HepG2 (cell line): ENCODE measurements around the gene RPS25. TPM values are rescaled to one million over a fixed set of nuclear protein-coding genes. Genes with fewer than 3 reads are reported as not detected.

ENCODE experiments used
- CBX1 ChIP-seq: IDR thresholded peaks from one replicate; pipeline ENCODE4 v1.6.1; 2016; ENCODE audit warnings: antibody characterized with exemption, low read depth
- DMTF1 ChIP-seq: sonication (generic); formaldehyde crosslinking; IDR thresholded peaks from 2 replicates; pipeline ENCODE4 v1.4.0; 2020; ENCODE audit warnings: mild to moderate bottlenecking, missing genetic modification reagents
- ELF3 ChIP-seq: IDR thresholded peaks from 2 replicates; pipeline ENCODE4 v1.6.1; 2016; ENCODE audit warnings: missing genetic modification reagents, missing compliant biosample characterization
- GRHL1 ChIP-seq: sonication (generic); formaldehyde crosslinking; conservative IDR thresholded peaks from 2 replicates; pipeline ENCODE4 v1.8.0; 2022; ENCODE audit warnings: missing genetic modification reagents
- IKZF5 ChIP-seq: IDR thresholded peaks from 2 replicates; pipeline ENCODE4 v1.6.1; 2018; ENCODE audit warnings: missing genetic modification reagents, mild to moderate bottlenecking, missing compliant biosample characterization
- MAZ ChIP-seq, 2 experiments: sonication (generic) in 1 of 2; formaldehyde crosslinking in 1 of 2; IDR thresholded peaks; 2 replicates each; pipeline versions ENCODE4 v1.5.0 to v1.6.1; 2012 to 2020; ENCODE audit warnings: low read depth in 2 of 2, mild to moderate bottlenecking in 2 of 2, borderline replicate concordance in 1 of 2, improper control_type of control experiment in 1 of 2, low read length in 1 of 2, missing genetic modification reagents in 1 of 2, moderate library complexity in 1 of 2
- NCOA2 ChIP-seq: sonication (generic); formaldehyde crosslinking; IDR thresholded peaks from 2 replicates; pipeline ENCODE4 v1.8.0; 2022; ENCODE audit warnings: inconsistent platforms
- RBM22 ChIP-seq: fragments of 200-400 bp; formaldehyde crosslinking; optimal IDR thresholded peaks from 2 replicates; pipeline ENCODE3; 2017; ENCODE audit warnings: mild to moderate bottlenecking, low read length, moderate library complexity
- SNAPC4 ChIP-seq: sonication (generic); formaldehyde crosslinking; IDR thresholded peaks from 2 replicates; pipeline ENCODE4 v1.4.0; 2020; ENCODE audit warnings: mild to moderate bottlenecking, missing genetic modification reagents
- ZNF235 ChIP-seq: sonication (generic); formaldehyde crosslinking; IDR thresholded peaks from 2 replicates; pipeline ENCODE4 v1.8.1; 2023; ENCODE audit warnings: mild to moderate bottlenecking, missing genetic modification reagents, borderline replicate concordance
- ZNF512B ChIP-seq: sonication (generic); formaldehyde crosslinking; IDR thresholded peaks from 2 replicates; pipeline ENCODE4 v1.5.1; 2020; ENCODE audit warnings: missing genetic modification reagents, mild to moderate bottlenecking, borderline replicate concordance
- polyA plus RNA-seq, 8 experiments: library from polyadenylated mRNA; depleted of rRNA in 3 of 8; stranded (reverse) in 7 of 8; unstranded in 1 of 8; fragments of >200 nt; fragmentation: Illumina TruSeq in 4 of 8; extraction: Trizol in 4 of 8; gene quantifications; 2 replicates each; pipeline versions ENCODE4 v1.2.1 to v1.2.3, GENCODE V29; 2011 to 2016; ENCODE audit warnings: low read depth in 4 of 8, missing spikeins in 1 of 8, mixed read lengths in 1 of 8; ENCODE audit not compliant: insufficient read depth in 1 of 8
- total RNA-seq, 5 experiments: library from RNA; depleted of rRNA; stranded (reverse); fragments of >200 nt; fragmentation: Illumina TruSeq; extraction: Trizol; gene quantifications; 2 replicates each; pipeline ENCODE4 v1.2.3, GENCODE V29; 2016; ENCODE audit warnings: low read depth in 1 of 5

The RPS25 gene
- total and polyA plus RNA-seq, 2 of the 13 experiments (the other 11 are each of a cell fraction or from before 2014, with no cell fraction given) = 839 to 1,415 TPM

- TF ChIP-seq IKZF5 (CRISPR knock-in tag) (peak; percentile 64), DMTF1 (no peak), CBX1 (no peak), ZNF512B (no peak), RBM22 (no peak), SNAPC4 (CRISPR knock-in tag) (no peak), NCOA2 (CRISPR knock-in tag) (0 out of 2 replicates have a peak, but pooled peaks have one; percentile 27), GRHL1 (no peak), ZNF235 (CRISPR knock-in tag) (no peak), ELF3 (no peak), MAZ (IDR thresholded peaks at IDR 0.05; ENCODE audit: borderline replicate concordance, low read depth, low read length) (peak; percentile 64), MAZ (CRISPR knock-in tag; IDR thresholded peaks at IDR 0.05; ENCODE audit: low read depth) (peak; percentile 64; the same call in 1 of the 2 replicates)
These were observed 39.0 kb upstream of the RPS25 start, which contains the start of gene HYOU1 (continued) for GRCh38 chr11:119057000-119057769.
